ENCODE measurements around the gene KRTAP2-3. TPM values are rescaled to one million over a fixed set of nuclear protein-coding genes. Genes with fewer than 3 reads are reported as not detected.

The KRTAP2-3 gene
- total and polyA plus RNA-seq, 2 of the 4 experiments (the other 2 are of a cell fraction): 1.4 to 35.2 TPM

DNA sequence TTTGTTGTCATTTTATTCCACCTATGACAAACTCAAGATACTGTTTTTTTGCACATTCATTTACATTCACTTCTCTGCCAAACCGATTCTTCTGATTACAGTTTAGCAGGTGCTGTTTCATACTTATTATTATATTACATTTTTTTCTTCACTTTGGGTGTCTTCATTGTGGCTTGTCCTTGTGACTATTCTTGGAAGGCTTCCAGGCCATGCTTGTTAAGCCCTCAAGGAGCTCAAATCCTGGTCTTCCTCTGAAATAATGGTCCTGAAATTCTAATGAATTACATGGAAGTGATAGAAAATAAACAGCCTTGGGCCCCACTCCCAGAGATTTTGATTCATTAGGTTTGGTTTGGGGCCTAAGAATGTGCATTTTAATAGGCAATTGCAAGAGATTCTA is 4.4 kb upstream of the KRTAP2-3 start:
- no peak overlapping the region for H3K27ac ChIP-seq (ENCODE audit: insufficient read depth, low read length)
- H3K4ac ChIP-seq (ENCODE audit: low read depth, low read length): peak overlapping the region; percentile 94
- H3K4me1 ChIP-seq (ENCODE audit: control insufficient read depth, insufficient read depth, low read length): peaks cover 16% of the 10 kb centered on the region
- dilution Hi-C loops (cut with HindIII; ENCODE audit: low sequenced_read_pairs, unreplicated experiment) (no loop called here), intact Hi-C loops (cut with micrococcal nuclease) (loop anchor here (5.0 kb wide), 3 partner anchors 258 to 583 kb away; no protein-coding TSS in a partner anchor), in situ Hi-C loops (cut with MboI; ENCODE audit: low sequenced_read_pairs) (no loop called here)
- BruUV-seq (replicated peaks): no TSS peak
- no peaks in the 10 kb centered on the region for H3K79me1 ChIP-seq (ENCODE audit: low read depth in 1 of 2, low read length in 2 of 2)
- peak overlapping the region; percentile 91; the same call in 1 of the 2 replicates for H2AK5ac ChIP-seq (ENCODE audit: low read depth, low read length)
- DNase-seq: no peak
- H3K4me3 ChIP-seq (ENCODE audit: insufficient read depth, low read depth, low read length): no peak overlapping the region
- no peak overlapping the region for H2AK9ac ChIP-seq (replicated peaks; ENCODE audit: low read depth, low read length, poor library complexity)
- H3K9me3 ChIP-seq (ENCODE audit: control insufficient read depth, insufficient read depth, low read length): no peaks in the 10 kb centered on the region
- H4K5ac ChIP-seq (ENCODE audit: low read depth, low read length): peak overlapping the region; percentile 67; the same call in 1 of the 2 replicates
- H3K56ac ChIP-seq (ENCODE audit: extremely low read depth, insufficient read depth, low read length): no peak overlapping the region
- peaks cover 7% of the 10 kb centered on the region for H3K9me1 ChIP-seq (ENCODE audit: insufficient read depth, low read length)
- peak overlapping the region; percentile 75; the same call in 1 of the 2 replicates for H3K18ac ChIP-seq (ENCODE audit: low read depth, low read length)
- H2BK5ac ChIP-seq (ENCODE audit: low read depth, low read length, poor library complexity, severe bottlenecking): peak overlapping the region; percentile 98
- peak overlapping the region; percentile 95; the same call in 2 of the 3 replicates for H2BK15ac ChIP-seq (ENCODE audit: low read depth, low read length)
- no peak overlapping the region for H2AFZ ChIP-seq (replicated peaks; ENCODE audit: low read length, poor library complexity)
- H3K9ac ChIP-seq (ENCODE audit: low read depth, low read length): no peak overlapping the region
- H3K36me3 ChIP-seq (ENCODE audit: control insufficient read depth, insufficient read depth, low read length): no peaks in the 10 kb centered on the region
- no peak overlapping the region for H3K4me2 ChIP-seq (ENCODE audit: low read depth, low read length)
- WGBS, 2 experiments (ENCODE audit: extremely low coverage in 2 of 2, insufficient read length in 1 of 2): no CpG with 5 or more reads among the region's 1 CpG
- peak overlapping the region; percentile 71 to 86 for H4K8ac ChIP-seq (ENCODE audit: low read depth in 2 of 2, low read length in 2 of 2)
- no peak overlapping the region for H3K23ac ChIP-seq (ENCODE audit: low read depth, low read length)
- peak overlapping the region; percentile 88 for H3K14ac ChIP-seq (replicated peaks; ENCODE audit: low read depth, low read length)
- H4K91ac ChIP-seq (ENCODE audit: insufficient read depth, low read depth, low read length): peak overlapping the region; percentile 83
- peak overlapping the region; percentile 98 for H2BK20ac ChIP-seq (ENCODE audit: low read depth, low read length)
- ATAC-seq (ENCODE audit: low read depth): no peak
- H2BK120ac ChIP-seq (ENCODE audit: low read depth, low read length): peak overlapping the region; percentile 97
- ChIA-PET CTCF (no interaction called here), POLR2A (ENCODE audit: unreplicated experiment) (no interaction called here)
- H4K20me1 ChIP-seq (ENCODE audit: insufficient read depth, low read length): no peaks in the 10 kb centered on the region
- H3K27me3 ChIP-seq (ENCODE audit: control insufficient read depth, insufficient read depth, low read length): no peaks in the 10 kb centered on the region
- TF ChIP-seq RCOR1 (IDR thresholded peaks at IDR 0.05; ENCODE audit: insufficient replicate concordance, low read length) (no peak), CEBPB (IDR thresholded peaks at IDR 0.05; ENCODE audit: low read depth, low read length) (no peak), CHD1 (IDR thresholded peaks at IDR 0.05; ENCODE audit: low read depth, low read length) (no peak), FOS (IDR thresholded peaks at IDR 0.05; ENCODE audit: low read depth, low read length) (no peak), SMC3 (IDR thresholded peaks at IDR 0.05; ENCODE audit: low read depth, low read length) (no peak), MAZ (IDR thresholded peaks at IDR 0.05; ENCODE audit: borderline replicate concordance, low read depth, low read length) (no peak), RFX5 (IDR thresholded peaks at IDR 0.05; ENCODE audit: low read depth, low read length) (no peak), BHLHE40 (IDR thresholded peaks at IDR 0.05; ENCODE audit: low read depth, low read length) (no peak), NFE2L2 (IDR thresholded peaks at IDR 0.05; ENCODE audit: low read depth, low read length) (no peak), MAFK (IDR thresholded peaks at IDR 0.05; ENCODE audit: low read depth, low read length) (no peak), RAD21 (IDR thresholded peaks at IDR 0.05; ENCODE audit: low read length) (no peak), POLR2A (IDR thresholded peaks at IDR 0.05; ENCODE audit: low read depth, low read length) (no peak), MXI1 (IDR thresholded peaks at IDR 0.05; ENCODE audit: borderline replicate concordance, low read depth, low read length) (no peak)
- TF ChIP-seq, protein P1, sequence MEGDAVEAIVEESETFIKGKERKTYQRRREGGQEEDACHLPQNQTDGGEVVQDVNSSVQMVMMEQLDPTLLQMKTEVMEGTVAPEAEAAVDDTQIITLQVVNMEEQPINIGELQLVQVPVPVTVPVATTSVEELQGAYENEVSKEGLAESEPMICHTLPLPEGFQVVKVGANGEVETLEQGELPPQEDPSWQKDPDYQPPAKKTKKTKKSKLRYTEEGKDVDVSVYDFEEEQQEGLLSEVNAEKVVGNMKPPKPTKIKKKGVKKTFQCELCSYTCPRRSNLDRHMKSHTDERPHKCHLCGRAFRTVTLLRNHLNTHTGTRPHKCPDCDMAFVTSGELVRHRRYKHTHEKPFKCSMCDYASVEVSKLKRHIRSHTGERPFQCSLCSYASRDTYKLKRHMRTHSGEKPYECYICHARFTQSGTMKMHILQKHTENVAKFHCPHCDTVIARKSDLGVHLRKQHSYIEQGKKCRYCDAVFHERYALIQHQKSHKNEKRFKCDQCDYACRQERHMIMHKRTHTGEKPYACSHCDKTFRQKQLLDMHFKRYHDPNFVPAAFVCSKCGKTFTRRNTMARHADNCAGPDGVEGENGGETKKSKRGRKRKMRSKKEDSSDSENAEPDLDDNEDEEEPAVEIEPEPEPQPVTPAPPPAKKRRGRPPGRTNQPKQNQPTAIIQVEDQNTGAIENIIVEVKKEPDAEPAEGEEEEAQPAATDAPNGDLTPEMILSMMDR (conservative IDR thresholded peaks at IDR 0.05; ENCODE audit: low read depth, low read length): no peak
- TF ChIP-seq, protein P2, sequence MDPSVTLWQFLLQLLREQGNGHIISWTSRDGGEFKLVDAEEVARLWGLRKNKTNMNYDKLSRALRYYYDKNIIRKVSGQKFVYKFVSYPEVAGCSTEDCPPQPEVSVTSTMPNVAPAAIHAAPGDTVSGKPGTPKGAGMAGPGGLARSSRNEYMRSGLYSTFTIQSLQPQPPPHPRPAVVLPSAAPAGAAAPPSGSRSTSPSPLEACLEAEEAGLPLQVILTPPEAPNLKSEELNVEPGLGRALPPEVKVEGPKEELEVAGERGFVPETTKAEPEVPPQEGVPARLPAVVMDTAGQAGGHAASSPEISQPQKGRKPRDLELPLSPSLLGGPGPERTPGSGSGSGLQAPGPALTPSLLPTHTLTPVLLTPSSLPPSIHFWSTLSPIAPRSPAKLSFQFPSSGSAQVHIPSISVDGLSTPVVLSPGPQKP (IDR thresholded peaks at IDR 0.05; ENCODE audit: borderline replicate concordance, low read depth, low read length): no peak
- TF ChIP-seq, protein P3, sequence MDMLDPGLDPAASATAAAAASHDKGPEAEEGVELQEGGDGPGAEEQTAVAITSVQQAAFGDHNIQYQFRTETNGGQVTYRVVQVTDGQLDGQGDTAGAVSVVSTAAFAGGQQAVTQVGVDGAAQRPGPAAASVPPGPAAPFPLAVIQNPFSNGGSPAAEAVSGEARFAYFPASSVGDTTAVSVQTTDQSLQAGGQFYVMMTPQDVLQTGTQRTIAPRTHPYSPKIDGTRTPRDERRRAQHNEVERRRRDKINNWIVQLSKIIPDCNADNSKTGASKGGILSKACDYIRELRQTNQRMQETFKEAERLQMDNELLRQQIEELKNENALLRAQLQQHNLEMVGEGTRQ (IDR thresholded peaks at IDR 0.05; ENCODE audit: low read depth, low read length): no peak
